Activated CD8-positive, alpha-beta T cell treated with anti-CD3 and anti-CD28 coated beads for 36 hours (primary cell): ENCODE results near the gene FAM81A. TPM values are rescaled to one million over a fixed set of nuclear protein-coding genes. Genes with fewer than 3 reads are reported as not detected.

Source experiments
- ATAC-seq: fragments of 200-7000 bp; cut with Tn5 transposase; one replicate; pipeline ENCODE4 v1.10.0; 2021; ENCODE audit warnings: mild to moderate bottlenecking, moderate library complexity
- CTCF ChIA-PET: fragments of 350-600 bp; sonication (Branson Sonifier 250); formaldehyde crosslinking; loops from one replicate; lab custom pipeline; 2021; ENCODE audit warnings: antibody characterized with exemption; lab: Charles Lee
- POLR2A ChIA-PET: fragments of 350-600 bp; sonication (Branson Sonifier 250); formaldehyde crosslinking; loops from one replicate; lab custom pipeline; 2021; ENCODE audit warnings: antibody characterized with exemption; lab: Charles Lee
- DNase-seq: peaks from one replicate; pipeline ENCODE4 v3.0.0-alpha.2; 2020
- H3K27ac Mint-ChIP-seq: one replicate; pipeline ENCODE4 v1.8.0; 2021; ENCODE audit warnings: mild to moderate bottlenecking, mixed read lengths
- H3K27me3 Mint-ChIP-seq: one replicate; pipeline ENCODE4 v1.8.0; 2021; ENCODE audit warnings: mixed read lengths
- H3K36me3 Mint-ChIP-seq: one replicate; pipeline ENCODE4 v1.8.0; 2021; ENCODE audit warnings: low read depth, mixed read lengths
- H3K4me1 Mint-ChIP-seq: one replicate; pipeline ENCODE4 v1.8.0; 2021; ENCODE audit warnings: low read depth, mixed read lengths
- H3K4me3 Mint-ChIP-seq: one replicate; pipeline ENCODE4 v1.8.0; 2021; ENCODE audit warnings: mild to moderate bottlenecking, moderate library complexity, mixed read lengths
- H3K9me3 Mint-ChIP-seq: one replicate; pipeline ENCODE4 v1.8.0; 2021; ENCODE audit warnings: mixed read lengths
- CTCF ChIP-seq: fragments of 200-600 bp; IDR thresholded peaks from one replicate; pipeline ENCODE4 v1.8.0; 2022; ENCODE audit warnings: antibody characterized with exemption, mild to moderate bottlenecking
- intact Hi-C: fragments of 100-400 bp; cut with micrococcal nuclease; formaldehyde crosslinking; loops from one replicate; pipeline ENCODE4 v1.10.0; 2022
- total RNA-seq, 2 experiments: library from RNA; stranded (reverse); gene quantifications; one replicate each; pipeline ENCODE4 v1.2.3, GENCODE V29; 2021

The FAM81A gene
- total RNA-seq, 2 experiments from 2014 or later: 1.2 to 1.5 TPM

- H3K4me1 Mint-ChIP-seq: no peaks in the 10 kb centered on the region
- TF ChIP-seq CTCF: no peak
- H3K4me3 Mint-ChIP-seq: no peak overlapping the region
- H3K27ac Mint-ChIP-seq: no peak overlapping the region
- H3K36me3 Mint-ChIP-seq: no peaks in the 10 kb centered on the region
- POLR2A ChIA-PET: no interaction called here
- intact Hi-C loops: no loop called here
- peaks cover 15% of the 10 kb centered on the region for H3K27me3 Mint-ChIP-seq
- CTCF ChIA-PET: no interaction called here
- DNase-seq (no peak), ATAC-seq (no peak)
- no peaks in the 10 kb centered on the region for H3K9me3 Mint-ChIP-seq
Measured at GRCh38 chr15:59401824-59402569, 36.0 kb upstream of the FAM81A start.

DNA sequence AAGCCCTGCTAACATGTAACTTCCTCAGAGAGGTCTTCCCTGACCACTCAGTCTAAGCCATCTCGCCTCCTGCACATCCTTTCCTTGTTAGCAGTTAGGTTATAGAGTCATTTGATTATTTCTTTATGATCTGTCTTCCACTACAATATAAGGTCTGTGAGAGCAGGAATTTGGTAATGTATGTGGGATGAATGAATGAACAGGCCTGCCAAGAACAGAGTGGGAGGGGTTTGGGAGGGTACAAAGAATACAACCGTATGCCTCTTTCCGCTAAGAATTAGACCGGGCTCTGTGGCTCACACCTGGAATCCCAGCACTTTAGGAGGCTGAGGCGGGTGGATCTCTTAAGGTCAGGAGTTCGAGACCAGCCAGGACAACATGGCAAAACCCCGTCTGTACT, 32.9 kb upstream of the FAM81A start:
- no peaks in the 10 kb centered on the region for H3K9me3 Mint-ChIP-seq
- ATAC-seq (no peak), DNase-seq (no peak)
- ChIA-PET POLR2A (interaction anchor here (0.7 kb wide), 1 partner anchor 19 kb away, joined by 3 read pairs; no protein-coding TSS in a partner anchor), CTCF (no interaction called here)
- no peak overlapping the region for H3K4me3 Mint-ChIP-seq
- H3K27ac Mint-ChIP-seq: no peak overlapping the region
- TF ChIP-seq CTCF: no peak
- intact Hi-C loops: no loop called here
- H3K4me1 Mint-ChIP-seq: peaks cover 2% of the 10 kb centered on the region
- H3K27me3 Mint-ChIP-seq: peaks cover 13% of the 10 kb centered on the region
- H3K36me3 Mint-ChIP-seq: no peaks in the 10 kb centered on the region

GRCh38 chr15:59406446-59406845, 31.5 kb upstream of the FAM81A start:
- CTCF ChIA-PET: no interaction called here
- no peak for TF ChIP-seq CTCF
- POLR2A ChIA-PET: no interaction called here

GRCh38 chr15:59407946-59408345, 30.0 kb upstream of the FAM81A start:
- no peak overlapping the region for H3K4me3 Mint-ChIP-seq
- ATAC-seq: no peak
- DNase-seq: no peak
- no peaks in the 10 kb centered on the region for H3K36me3 Mint-ChIP-seq
- no peak for TF ChIP-seq CTCF
- H3K27me3 Mint-ChIP-seq: peaks cover 7% of the 10 kb centered on the region
- POLR2A ChIA-PET: no interaction called here
- CTCF ChIA-PET: no interaction called here
- H3K4me1 Mint-ChIP-seq: peaks cover 20% of the 10 kb centered on the region
- no peak overlapping the region for H3K27ac Mint-ChIP-seq
- H3K9me3 Mint-ChIP-seq: no peaks in the 10 kb centered on the region
- intact Hi-C loops: no loop called here

More at GRCh38 chr15:59406446-59406845, 31.5 kb upstream of the FAM81A start:
- ATAC-seq (no peak), DNase-seq (no peak)
- H3K36me3 Mint-ChIP-seq: no peaks in the 10 kb centered on the region
- H3K4me1 Mint-ChIP-seq: peaks cover 13% of the 10 kb centered on the region
- no peak overlapping the region for H3K4me3 Mint-ChIP-seq
- peaks cover 7% of the 10 kb centered on the region for H3K27me3 Mint-ChIP-seq
- intact Hi-C loops: no loop called here
- H3K27ac Mint-ChIP-seq: no peak overlapping the region
- H3K9me3 Mint-ChIP-seq: no peaks in the 10 kb centered on the region

- DNase-seq: no peak
- Mint-ChIP-seq H3K27me3 (peaks cover 16% of the 10 kb centered on the region), H3K36me3 (no peaks in the 10 kb centered on the region), H3K27ac (no peak overlapping the region), H3K9me3 (no peaks in the 10 kb centered on the region), H3K4me3 (no peak overlapping the region), H3K4me1 (peaks cover 32% of the 10 kb centered on the region)
- TF ChIP-seq CTCF: no peak
- POLR2A ChIA-PET: no interaction called here
- CTCF ChIA-PET: interaction anchor here (0.8 to 2.0 kb wide), 6 partner anchors 36 to 272 kb away, joined by 3 to 4 read pairs (median 3); no protein-coding TSS in a partner anchor
- ATAC-seq: no peak
- intact Hi-C loops: no loop called here
Measured at GRCh38 chr15:59410391-59410896, 27.5 kb upstream of the FAM81A start.
